Measurements from ENCODE around the gene FAR1. TPM values are rescaled to one million over a fixed set of nuclear protein-coding genes. Genes with fewer than 3 reads are reported as not detected.

The FAR1 gene
- total RNA-seq, 1 experiment from 2014 or later: 91.2 TPM

- H3K4me3 ChIP-seq (ENCODE audit: low read depth, low read length): no peak overlapping the region
- Mint-ChIP-seq H3K4me3 (ENCODE audit: unreplicated experiment) (no peak overlapping the region), H3K27ac (ENCODE audit: unreplicated experiment) (no peak overlapping the region), H3K27me3 (ENCODE audit: insufficient read depth, unreplicated experiment) (no peaks in the 10 kb centered on the region), H3K36me3 (ENCODE audit: insufficient read depth, unreplicated experiment) (peaks cover 50% of the 10 kb centered on the region), H3K9me3 (ENCODE audit: unreplicated experiment) (no peaks in the 10 kb centered on the region), H3K4me1 (ENCODE audit: low read depth, unreplicated experiment) (no peaks in the 10 kb centered on the region)
- CTCF ChIA-PET: no interaction called here
- intact Hi-C loops (cut with micrococcal nuclease; ENCODE audit: unreplicated experiment): no loop called here
- POLR2A ChIA-PET: no interaction called here
- no TSS peak for BruUV-seq (replicated peaks)
- H3K9me3 ChIP-seq: no peaks in the 10 kb centered on the region
- no peak for TF ChIP-seq CTCF (IDR thresholded peaks at IDR 0.05; ENCODE audit: insufficient read depth in 1 of 2, low read depth in 1 of 2, low read length in 1 of 2, severe bottlenecking in 1 of 2, unreplicated experiment in 1 of 2)
- H3K4me1 ChIP-seq: no peaks in the 10 kb centered on the region
- DNase-seq: no peak
- no peaks in the 10 kb centered on the region for H3K27me3 ChIP-seq (replicated peaks; ENCODE audit: control insufficient read depth, insufficient read depth, low read length)
- H3K36me3 ChIP-seq (ENCODE audit: control insufficient read depth, insufficient read depth, low read length): 0 out of 2 replicates have a peak, but pooled peaks cover 4% of the 10 kb centered on the region
Measured at GRCh38 chr11:13718394-13718793, 49.9 kb downstream of the FAR1 start.

GRCh38 chr11:13720940-13721339, 52.5 kb downstream of the FAR1 start:
- Histone ChIP-seq H3K4me3 (ENCODE audit: low read depth, low read length) (no peak overlapping the region), H3K4me1 (no peaks in the 10 kb centered on the region), H3K27me3 (replicated peaks; ENCODE audit: control insufficient read depth, insufficient read depth, low read length) (no peaks in the 10 kb centered on the region), H3K9me3 (no peaks in the 10 kb centered on the region), H3K36me3 (ENCODE audit: control insufficient read depth, insufficient read depth, low read length) (0 out of 2 replicates have a peak, but pooled peaks cover 4% of the 10 kb centered on the region)
- Mint-ChIP-seq H3K4me1 (ENCODE audit: low read depth, unreplicated experiment) (no peaks in the 10 kb centered on the region), H3K36me3 (ENCODE audit: insufficient read depth, unreplicated experiment) (peaks cover 49% of the 10 kb centered on the region), H3K27ac (ENCODE audit: unreplicated experiment) (no peak overlapping the region), H3K9me3 (ENCODE audit: unreplicated experiment) (no peaks in the 10 kb centered on the region), H3K4me3 (ENCODE audit: unreplicated experiment) (no peak overlapping the region), H3K27me3 (ENCODE audit: insufficient read depth, unreplicated experiment) (no peaks in the 10 kb centered on the region)
- ChIA-PET POLR2A (no interaction called here), CTCF (no interaction called here)
- intact Hi-C loops (cut with micrococcal nuclease; ENCODE audit: unreplicated experiment): no loop called here
- no TSS peak for BruUV-seq (replicated peaks)
- no peak for DNase-seq
- no peak for TF ChIP-seq CTCF (IDR thresholded peaks at IDR 0.05; ENCODE audit: insufficient read depth in 1 of 2, low read depth in 1 of 2, low read length in 1 of 2, severe bottlenecking in 1 of 2, unreplicated experiment in 1 of 2)

- no peak for DNase-seq
- no peaks in the 10 kb centered on the region for H3K4me1 ChIP-seq
- H3K27me3 Mint-ChIP-seq (ENCODE audit: insufficient read depth, unreplicated experiment): no peaks in the 10 kb centered on the region
- 0 out of 2 replicates have a peak, but pooled peaks cover 4% of the 10 kb centered on the region for H3K36me3 ChIP-seq (ENCODE audit: control insufficient read depth, insufficient read depth, low read length)
- no peaks in the 10 kb centered on the region for H3K27me3 ChIP-seq (replicated peaks; ENCODE audit: control insufficient read depth, insufficient read depth, low read length)
- H3K4me3 Mint-ChIP-seq (ENCODE audit: unreplicated experiment): no peak overlapping the region
- intact Hi-C loops (cut with micrococcal nuclease; ENCODE audit: unreplicated experiment): no loop called here
- H3K4me1 Mint-ChIP-seq (ENCODE audit: low read depth, unreplicated experiment): no peaks in the 10 kb centered on the region
- ChIA-PET CTCF (no interaction called here), POLR2A (no interaction called here)
- no peaks in the 10 kb centered on the region for H3K9me3 Mint-ChIP-seq (ENCODE audit: unreplicated experiment)
- H3K4me3 ChIP-seq (ENCODE audit: low read depth, low read length): no peak overlapping the region
- no peak overlapping the region for H3K27ac Mint-ChIP-seq (ENCODE audit: unreplicated experiment)
- TF ChIP-seq CTCF (IDR thresholded peaks at IDR 0.05; ENCODE audit: insufficient read depth in 1 of 2, low read depth in 1 of 2, low read length in 1 of 2, severe bottlenecking in 1 of 2, unreplicated experiment in 1 of 2): no peak
- peaks cover 53% of the 10 kb centered on the region for H3K36me3 Mint-ChIP-seq (ENCODE audit: insufficient read depth, unreplicated experiment)
- H3K9me3 ChIP-seq: no peaks in the 10 kb centered on the region
- BruUV-seq (replicated peaks): no TSS peak
Measured at GRCh38 chr11:13721760-13722159, 53.3 kb downstream of the FAR1 start.
